ENCODE data around the gene CD22.

CD22 gene

GRCh38 chr19:35330475-35330874 is 1.5 kb downstream of the CD22 start:
- no peak for DNase-seq (ENCODE audit: low read depth)
- H3K4me3 ChIP-seq (ENCODE audit: control insufficient read depth, low read depth, low read length), result no peak overlapping the region
- no peak for TF ChIP-seq CTCF (conservative IDR thresholded peaks at IDR 0.05; ENCODE audit: control insufficient read depth, insufficient read depth, low read depth, low read length)

- no peak overlapping the region for H3K4me3 ChIP-seq (ENCODE audit: control insufficient read depth, low read depth, low read length)
- TF ChIP-seq CTCF (conservative IDR thresholded peaks at IDR 0.05; ENCODE audit: control insufficient read depth, insufficient read depth, low read depth, low read length), result no peak
- no peak for DNase-seq (ENCODE audit: low read depth)
These were observed 2.7 kb downstream of the CD22 start for GRCh38 chr19:35331551-35332214.

- no peak overlapping the region for H3K4me3 ChIP-seq (ENCODE audit: control insufficient read depth, low read depth, low read length)
- no peak for DNase-seq (ENCODE audit: low read depth)
- no peak for TF ChIP-seq CTCF (conservative IDR thresholded peaks at IDR 0.05; ENCODE audit: control insufficient read depth, insufficient read depth, low read depth, low read length)
These were observed 3.8 kb downstream of the CD22 start for GRCh38 chr19:35332817-35333216.

- no peak for TF ChIP-seq CTCF (conservative IDR thresholded peaks at IDR 0.05; ENCODE audit: control insufficient read depth, insufficient read depth, low read depth, low read length)
- no peak for DNase-seq (ENCODE audit: low read depth)
- no peak overlapping the region for H3K4me3 ChIP-seq (ENCODE audit: control insufficient read depth, low read depth, low read length)
These were observed 5.3 kb downstream of the CD22 start for GRCh38 chr19:35334144-35334753.

GRCh38 chr19:35336166-35336955 is 7.4 kb downstream of the CD22 start:
- TF ChIP-seq CTCF (conservative IDR thresholded peaks at IDR 0.05; ENCODE audit: control insufficient read depth, insufficient read depth, low read depth, low read length), result no peak
- H3K4me3 ChIP-seq (ENCODE audit: control insufficient read depth, low read depth, low read length), result no peak overlapping the region
- no peak for DNase-seq (ENCODE audit: low read depth)

GRCh38 chr19:35337097-35337983 is 8.4 kb downstream of the CD22 start:
- DNase-seq (ENCODE audit: low read depth), result no peak
- TF ChIP-seq CTCF (conservative IDR thresholded peaks at IDR 0.05; ENCODE audit: control insufficient read depth, insufficient read depth, low read depth, low read length), result no peak
- no peak overlapping the region for H3K4me3 ChIP-seq (ENCODE audit: control insufficient read depth, low read depth, low read length)

All from fibroblast of mammary gland (primary cell).